HG02840 (cell line): Measurements from ENCODE around the gene PMEPA1.
A peak's percentile ranks its signal among the peaks of the same experiment; 100 is the strongest.

Experiments
- ATAC-seq: cut with Tn5 transposase; IDR thresholded peaks from one replicate; pipeline ENCODE4 v1.9.1; 2021; ENCODE audit warnings: mild to moderate bottlenecking, moderate library complexity, moderate number of reproducible peaks; ENCODE audit not compliant: unreplicated experiment, low FRiP score

PMEPA1 gene

GRCh38 chr20:57680934-57681914, 28.6 kb downstream of the PMEPA1 start:
- ATAC-seq = no peak

DNA sequence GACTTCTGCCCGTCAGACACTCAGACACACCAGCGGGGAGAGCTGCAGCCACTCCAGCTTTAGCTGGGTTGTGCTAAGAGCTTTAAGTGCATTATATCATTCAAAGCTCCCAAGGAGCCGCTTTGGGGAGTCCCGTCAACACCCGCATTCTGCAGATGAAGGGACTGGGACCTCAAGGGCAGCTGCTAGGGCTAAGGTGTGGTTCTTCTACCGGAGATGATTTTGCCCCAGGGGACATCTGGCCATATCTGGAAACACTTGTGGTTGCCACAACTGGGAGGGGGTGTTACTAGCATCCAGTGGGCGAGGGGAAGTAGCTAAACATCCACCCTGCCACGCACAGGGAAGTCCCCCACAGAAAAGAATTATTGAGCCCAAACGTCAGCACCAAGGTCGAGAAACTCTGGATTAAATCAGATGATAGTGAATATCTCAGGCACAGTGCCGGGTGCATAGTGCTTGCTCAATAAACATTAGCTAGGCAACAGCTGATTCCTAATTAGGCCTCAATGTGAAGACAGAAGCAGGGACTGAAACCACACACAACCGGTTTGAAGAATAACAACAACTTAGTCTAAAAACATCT, 29.6 kb downstream of the PMEPA1 start:
- peak; percentile 61 for ATAC-seq

- no peak for ATAC-seq
Measured at GRCh38 chr20:57679113-57679512, 30.7 kb downstream of the PMEPA1 start.

DNA sequence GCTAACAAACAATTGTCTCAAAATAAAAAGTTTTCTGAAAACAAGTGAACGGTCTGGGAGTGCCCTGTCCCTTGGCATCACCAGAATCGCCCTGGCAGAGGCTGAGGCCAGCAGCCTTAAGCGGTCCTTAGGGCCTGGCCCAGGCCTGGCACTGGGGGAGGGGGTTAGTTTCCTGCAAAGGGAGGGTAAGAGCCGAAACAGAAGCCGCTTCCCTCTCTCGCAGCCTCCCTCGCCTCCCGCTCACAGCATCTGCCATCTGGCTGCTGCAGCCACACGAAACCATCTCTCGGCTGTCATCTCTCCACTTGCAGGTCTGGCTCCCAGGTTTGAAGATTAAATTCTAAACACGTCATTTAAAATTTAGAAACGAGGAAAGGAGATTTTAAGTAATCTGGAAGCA, 31.5 kb downstream of the PMEPA1 start:
- ATAC-seq = no peak

DNA sequence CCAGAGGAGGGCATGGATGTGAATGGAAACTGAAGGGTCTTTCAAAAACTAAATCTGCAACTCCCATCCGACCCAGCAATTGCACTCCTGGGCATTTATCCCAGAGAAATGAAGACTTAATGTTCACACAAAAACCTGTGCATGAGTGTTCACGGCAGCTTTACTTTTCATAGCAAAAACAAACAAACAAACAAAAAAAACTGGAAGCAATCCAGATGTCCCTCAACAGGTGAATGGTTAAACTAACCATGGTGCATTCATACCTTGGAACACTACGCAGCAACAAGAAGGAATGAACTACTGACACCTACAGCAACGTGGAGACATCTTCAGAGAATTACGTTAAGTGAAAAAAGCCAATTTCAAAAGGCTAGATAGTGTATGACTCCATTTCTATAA, 32.2 kb downstream of the PMEPA1 start:
- no peak for ATAC-seq

GRCh38 chr20:57676589-57677583, 32.9 kb downstream of the PMEPA1 start:
- no peak for ATAC-seq

GRCh38 chr20:57675773-57676172, 34.0 kb downstream of the PMEPA1 start:
- ATAC-seq = no peak

DNA sequence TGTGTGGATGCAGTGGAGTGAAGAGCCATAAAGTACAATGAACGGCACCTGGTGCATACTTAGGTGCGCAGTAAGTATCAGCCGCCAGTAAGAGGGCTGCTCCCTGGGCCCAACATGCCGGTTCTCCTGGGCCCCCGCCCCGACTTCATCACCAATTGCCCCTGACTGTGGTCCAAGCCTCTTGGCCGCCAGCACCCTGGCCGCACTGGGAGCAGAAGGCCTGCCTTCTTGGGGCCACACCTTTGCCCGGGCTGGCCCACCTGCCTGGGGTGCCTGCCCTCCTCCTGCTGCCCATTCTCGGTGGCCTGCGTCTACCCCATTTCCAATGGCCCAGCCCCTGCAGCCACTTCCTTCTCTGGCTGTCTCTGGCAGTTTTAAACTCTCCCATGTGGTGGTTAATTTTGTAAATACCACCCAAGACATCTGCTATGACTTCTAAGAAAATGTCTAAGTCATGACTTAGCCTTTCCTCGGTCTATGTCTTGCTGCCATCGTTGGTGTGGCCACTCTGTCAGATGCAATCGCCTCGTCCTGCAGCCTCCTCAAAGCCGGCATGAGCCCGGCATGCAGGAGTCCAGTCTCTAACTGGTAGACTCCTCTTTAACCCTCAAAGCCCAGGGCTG, 36.8 kb downstream of the PMEPA1 start:
- no peak for ATAC-seq

DNA sequence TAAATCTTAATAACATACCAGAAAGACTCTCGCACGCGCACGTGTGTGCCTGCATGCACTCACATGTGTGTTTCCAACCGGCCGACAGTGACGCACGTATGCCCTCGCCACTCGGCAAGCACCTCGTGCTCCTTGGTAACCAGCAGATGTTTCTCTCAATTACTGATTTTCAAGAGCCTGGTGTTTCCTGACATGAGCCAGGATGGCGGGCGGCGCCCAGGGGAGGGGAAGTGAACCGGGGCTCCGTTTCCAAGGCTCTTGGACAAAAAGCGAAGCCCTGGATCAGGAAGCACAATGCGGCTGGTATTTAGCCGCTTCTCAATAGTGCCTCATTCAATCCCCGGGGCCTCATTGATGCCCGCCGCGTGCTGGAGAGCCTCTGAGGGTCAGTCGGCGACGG, 37.7 kb downstream of the PMEPA1 start:
- no peak for ATAC-seq

GRCh38 chr20:57671662-57672061, 38.2 kb downstream of the PMEPA1 start:
- no peak for ATAC-seq

GRCh38 chr20:57671072-57671391, 38.8 kb downstream of the PMEPA1 start:
- ATAC-seq = no peak

GRCh38 chr20:57670288-57671071, 39.3 kb downstream of the PMEPA1 start:
- ATAC-seq = no peak

DNA sequence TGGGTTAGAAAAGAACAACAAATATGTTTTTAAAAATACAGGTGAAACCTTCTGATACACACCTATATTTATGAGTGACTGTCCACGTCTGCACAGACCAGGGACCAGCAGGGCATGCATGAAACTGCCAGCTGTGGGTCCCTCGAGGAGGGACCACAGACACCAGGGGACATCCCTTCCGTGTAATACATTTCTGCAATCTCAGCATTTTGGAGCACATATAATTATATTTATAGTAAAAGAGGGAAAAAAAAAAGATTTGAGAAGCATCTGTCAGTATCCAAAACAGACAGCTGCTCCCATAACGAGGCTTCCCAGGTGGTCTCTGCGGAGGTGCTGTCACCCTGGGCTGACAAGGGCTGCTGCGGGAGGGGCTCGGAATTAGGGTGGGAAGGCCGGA, 40.2 kb downstream of the PMEPA1 start:
- no peak for ATAC-seq

GRCh38 chr20:57667924-57668782, 41.7 kb downstream of the PMEPA1 start:
- ATAC-seq = no peak

DNA sequence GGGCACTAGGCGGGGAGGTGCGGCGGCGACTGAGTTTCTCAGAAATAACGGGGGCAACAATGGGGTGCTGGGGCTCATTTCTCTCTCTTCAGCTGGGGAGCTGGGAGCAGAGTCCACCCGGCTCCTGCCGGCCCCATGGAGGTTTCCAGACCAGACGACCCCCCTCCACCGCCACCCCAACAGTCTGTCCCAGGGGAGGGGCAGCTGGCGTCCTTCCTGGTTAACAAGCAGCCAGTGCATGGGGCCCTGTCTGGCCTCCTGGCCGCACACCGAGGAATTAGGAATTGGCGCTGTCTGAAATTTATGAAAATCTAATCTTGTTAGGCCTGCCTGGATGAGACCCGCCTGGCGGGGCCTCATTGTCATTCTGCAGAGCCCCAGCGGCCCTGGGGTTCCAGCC, 42.4 kb downstream of the PMEPA1 start:
- ATAC-seq = no peak

DNA sequence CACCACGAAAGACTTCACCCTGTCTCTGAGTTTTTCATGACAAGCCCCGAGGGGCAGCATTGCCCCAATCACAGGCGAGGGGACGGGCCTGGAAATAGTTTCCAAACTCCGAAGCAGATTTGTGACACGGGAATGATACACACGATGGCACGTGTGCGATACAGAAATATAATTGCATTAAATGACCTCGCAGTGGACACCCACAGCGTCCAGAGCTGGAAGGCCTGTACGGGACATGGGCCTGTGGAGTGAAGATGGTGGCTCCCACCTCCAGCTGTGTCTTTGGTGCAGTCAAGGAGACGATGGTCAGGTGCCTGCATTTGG, 43.0 kb downstream of the PMEPA1 start:
- no peak for ATAC-seq

DNA sequence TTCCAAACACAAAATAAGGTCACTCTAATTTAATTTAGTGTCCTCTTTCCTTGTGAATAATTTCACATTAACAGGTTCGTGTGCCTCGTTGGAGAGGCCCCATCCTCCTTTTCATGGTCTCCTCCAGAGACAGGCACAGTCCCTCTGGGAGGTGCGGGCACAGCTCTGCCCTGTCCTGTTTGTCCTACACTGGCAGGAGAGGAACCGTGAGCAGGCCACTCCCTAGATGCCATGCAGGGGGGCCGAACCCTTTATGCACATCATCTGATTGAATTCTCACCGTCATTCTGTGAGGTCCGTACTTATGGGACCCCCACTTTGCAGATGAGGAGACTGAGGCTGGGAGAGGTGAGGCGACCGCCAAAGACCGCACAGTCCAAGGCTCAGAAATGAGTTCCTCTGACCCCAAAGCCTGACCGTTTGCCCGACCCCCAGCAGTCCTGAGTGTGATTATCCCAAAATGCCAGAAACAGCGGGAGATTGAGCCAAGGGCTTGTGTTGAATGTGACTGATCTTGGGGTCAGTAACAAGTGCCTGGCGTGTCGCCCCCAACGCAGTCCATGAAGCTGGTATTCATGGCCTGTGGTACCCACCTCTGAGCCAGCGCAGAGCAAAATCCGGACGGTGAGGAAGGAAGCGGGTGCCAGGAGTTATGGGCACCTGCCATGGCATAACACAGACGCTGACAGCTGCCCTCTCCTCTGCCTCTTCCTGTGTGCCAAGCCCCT, 43.5 kb downstream of the PMEPA1 start:
- no peak for ATAC-seq

- no peak for ATAC-seq
Measured at GRCh38 chr20:57665589-57665971, 44.2 kb downstream of the PMEPA1 start.
